Panc1 (cell line): ENCODE measurements around the gene GAMT. TPM values are rescaled to one million over a fixed set of nuclear protein-coding genes. Genes with fewer than 3 reads are reported as not detected.

Source experiments
- ATAC-seq: fragments of 200-7000 bp; cut with Tn5 transposase; 2 replicates; pipeline ENCODE4 v1.9.1; 2020; ENCODE audit warnings: mild to moderate bottlenecking, moderate library complexity
- BruUV-seq: library from RNA; stranded (reverse); fragments of 400-500 nt; replicated peaks from 2 replicates; lab custom pipeline; 2021; lab: Mats Ljungman, UMichigan
- CTCF ChIA-PET: fragments of 300-600 bp; sonication (Branson Sonifier 250); formaldehyde crosslinking; loops from one replicate; lab custom pipeline; 2022; ENCODE audit warnings: antibody characterized with exemption; lab: Charles Lee
- POLR2A ChIA-PET: fragments of 300-600 bp; sonication (Branson Sonifier 250); formaldehyde crosslinking; loops from one replicate; lab custom pipeline; 2022; ENCODE audit warnings: antibody characterized with exemption; lab: Charles Lee
- DNase-seq: peaks from one replicate; pipeline ENCODE4 v3.0.0-alpha.2; 2010; ENCODE audit warnings: low read depth, low spot score
- H3K27ac ChIP-seq: 2 replicates; pipeline ENCODE4 v1.5.1; 2011; ENCODE audit warnings: mild to moderate bottlenecking, low read length, inconsistent platforms
- H3K27me3 ChIP-seq: fragments of 200-500 bp; sonication (Bioruptor generic); 2 replicates; pipeline ENCODE4 v1.6.0; 2014; ENCODE audit warnings: low read length, inconsistent platforms; ENCODE audit not compliant: control insufficient read depth, insufficient read depth
- H3K36me3 ChIP-seq: fragments of 200-500 bp; sonication (Bioruptor generic); 2 replicates; pipeline ENCODE4 v1.5.1; 2014; ENCODE audit warnings: inconsistent platforms, mild to moderate bottlenecking, low read length, moderate library complexity; ENCODE audit not compliant: control insufficient read depth, insufficient read depth
- H3K4me1 ChIP-seq: 2 replicates; pipeline ENCODE4 v1.5.1; 2011; ENCODE audit warnings: inconsistent platforms, mild to moderate bottlenecking, low read length, moderate library complexity; ENCODE audit not compliant: control insufficient read depth, insufficient read depth
- H3K4me3 ChIP-seq, 2 experiments: 2 replicates each; pipeline ENCODE4 v1.5.1; 2011 to 2012; ENCODE audit warnings: low read depth in 2 of 2, low read length in 2 of 2, mild to moderate bottlenecking in 2 of 2, inconsistent platforms in 1 of 2, moderate library complexity in 1 of 2
- H3K9me3 ChIP-seq: fragments of 200-500 bp; sonication (Bioruptor generic); 2 replicates; pipeline ENCODE4 v1.5.1; 2014; ENCODE audit warnings: low read depth, mild to moderate bottlenecking, inconsistent platforms, low read length, moderate library complexity; ENCODE audit not compliant: control insufficient read depth, insufficient read depth
- CTCF ChIP-seq: fragments of 450-650 bp; IDR thresholded peaks from 2 replicates; pipeline ENCODE4 v1.5.1; 2017; ENCODE audit warnings: mild to moderate bottlenecking
- POLR2AphosphoS5 ChIP-seq: IDR thresholded peaks from 2 replicates; pipeline ENCODE4 v1.6.1; 2012; ENCODE audit warnings: mild to moderate bottlenecking, low read depth, low read length, moderate library complexity
- REST ChIP-seq, 2 experiments: IDR thresholded peaks; 2 replicates each; pipeline ENCODE4 v1.6.1; 2011 to 2012; ENCODE audit warnings: low read depth in 2 of 2, control low read depth in 1 of 2, low read length in 1 of 2, mild to moderate bottlenecking in 1 of 2, moderate library complexity in 1 of 2; ENCODE audit not compliant: insufficient read depth in 1 of 2
- SIN3A ChIP-seq: IDR thresholded peaks from 2 replicates; pipeline ENCODE4 v1.6.1; 2012; ENCODE audit warnings: low read depth, mild to moderate bottlenecking, low read length, moderate library complexity, borderline replicate concordance; ENCODE audit not compliant: insufficient read depth
- TCF7L2 ChIP-seq: IDR thresholded peaks from 2 replicates; pipeline ENCODE4 v1.6.1; 2011; ENCODE audit warnings: mild to moderate bottlenecking, low read depth, low read length, inconsistent platforms
- in situ Hi-C: cut with HindIII; loops from 2 replicates; pipeline ENCODE4 v1.10.0; 2016; ENCODE audit warnings: low sequenced_read_pairs, low pct_unique_long_range_greater_than_20kb
- intact Hi-C: fragments of 100-400 bp; cut with micrococcal nuclease; formaldehyde crosslinking; loops from one replicate; pipeline ENCODE4 v1.10.0; 2022; ENCODE audit not compliant: unreplicated experiment
- total RNA-seq: library from RNA; stranded (reverse); gene quantifications from one replicate; pipeline ENCODE4 v1.2.1, GENCODE V29; 2021; ENCODE audit not compliant: unreplicated experiment

The GAMT gene
- total RNA-seq, 1 experiment from 2014 or later, result 21.2 TPM

- ATAC-seq (no peak), DNase-seq (no peak)
- ChIA-PET CTCF (no interaction called here), POLR2A (interaction anchor here (0.5 kb wide), 1 partner anchor 18 kb away, joined by 8 read pairs; no protein-coding TSS in a partner anchor)
- no TSS peak for BruUV-seq
- TF ChIP-seq TCF7L2 (no peak), POLR2AphosphoS5 (no peak), CTCF (no peak), SIN3A (no peak), REST (IDR thresholded peaks at IDR 0.05; ENCODE audit: insufficient read depth in 1 of 2, low read depth in 2 of 2, low read length in 1 of 2) (no peak)
- Histone ChIP-seq H3K4me3 (no peak overlapping the region), H3K36me3 (no peaks in the 10 kb centered on the region), H3K27ac (no peak overlapping the region), H3K4me1 (no peaks in the 10 kb centered on the region), H3K27me3 (no peaks in the 10 kb centered on the region), H3K9me3 (no peaks in the 10 kb centered on the region)
- in situ Hi-C loops, result no loop called here
- intact Hi-C loops, result no loop called here
These were observed 35.0 kb downstream of the GAMT start for GRCh38 chr19:1366296-1366695.

- Histone ChIP-seq H3K4me3 (no peak overlapping the region), H3K27ac (no peak overlapping the region), H3K27me3 (no peaks in the 10 kb centered on the region), H3K4me1 (no peaks in the 10 kb centered on the region), H3K9me3 (no peaks in the 10 kb centered on the region), H3K36me3 (no peaks in the 10 kb centered on the region)
- in situ Hi-C loops (no loop called here), intact Hi-C loops (no loop called here)
- ChIA-PET CTCF (no interaction called here), POLR2A (interaction anchor here (0.5 kb wide), 1 partner anchor 18 kb away, joined by 8 read pairs; no protein-coding TSS in a partner anchor)
- TF ChIP-seq CTCF, result no peak
- no peak for TF ChIP-seq SIN3A
- TF ChIP-seq POLR2AphosphoS5, result no peak
- no peak for TF ChIP-seq REST (IDR thresholded peaks at IDR 0.05; ENCODE audit: insufficient read depth in 1 of 2, low read depth in 2 of 2, low read length in 1 of 2)
- no peak for TF ChIP-seq TCF7L2
- BruUV-seq, result no TSS peak
- DNase-seq (no peak), ATAC-seq (no peak)
These were observed 35.7 kb downstream of the GAMT start for GRCh38 chr19:1365319-1366269.
